ENCODE measurements around the gene CHAF1A. TPM values are rescaled to one million over a fixed set of nuclear protein-coding genes. Genes with fewer than 3 reads are reported as not detected.

Gene CHAF1A
- total and polyA plus RNA-seq, 2 of the 8 experiments (the other 6 are each of a cell fraction or from before 2014, with no cell fraction given): 122 to 147 TPM

DNA sequence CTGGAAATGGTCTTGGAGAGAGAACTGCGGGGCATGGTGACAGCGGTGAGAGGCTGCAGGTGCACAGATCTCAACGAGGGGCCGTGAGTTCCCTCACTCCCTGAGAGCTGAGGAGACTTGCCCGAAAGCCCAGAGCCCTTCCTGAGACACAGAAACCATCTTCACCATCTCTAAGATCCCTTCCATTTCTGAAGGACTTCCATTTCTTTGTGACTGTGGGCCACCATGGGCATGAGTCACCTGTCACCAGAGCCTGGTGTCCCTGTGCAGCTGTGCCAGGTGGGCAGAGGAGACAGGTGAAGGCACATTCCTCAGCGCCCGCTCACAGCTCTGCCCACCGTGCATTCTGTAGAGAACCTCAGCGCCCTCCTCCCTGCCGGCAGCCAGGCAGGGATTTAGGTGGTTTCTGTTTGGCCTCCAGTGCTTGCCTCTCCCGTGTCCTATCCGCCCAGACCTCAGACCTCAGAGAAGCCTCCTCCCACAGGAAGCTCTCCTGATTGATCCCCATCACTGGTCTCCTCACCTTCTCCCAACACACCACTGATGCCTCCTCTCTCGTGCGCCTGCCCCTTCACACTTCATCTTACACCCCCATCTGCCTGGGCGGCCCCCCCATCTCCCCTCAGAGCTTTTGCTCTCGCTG is 26.3 kb upstream of the CHAF1A start (continued):
- TF ChIP-seq SIN3A (conservative IDR thresholded peaks at IDR 0.05 in 1 of 2, IDR thresholded peaks at IDR 0.05 in 1 of 2; ENCODE audit: low read depth in 1 of 2, low read length in 2 of 2) (no peak), EGR1 (IDR thresholded peaks at IDR 0.05; ENCODE audit: borderline replicate concordance, low read depth, low read length) (no peak), SRF (IDR thresholded peaks at IDR 0.05; ENCODE audit: low read depth, low read length) (no peak)
